ENCODE data around the gene COL9A2.

COL9A2 gene

DNA sequence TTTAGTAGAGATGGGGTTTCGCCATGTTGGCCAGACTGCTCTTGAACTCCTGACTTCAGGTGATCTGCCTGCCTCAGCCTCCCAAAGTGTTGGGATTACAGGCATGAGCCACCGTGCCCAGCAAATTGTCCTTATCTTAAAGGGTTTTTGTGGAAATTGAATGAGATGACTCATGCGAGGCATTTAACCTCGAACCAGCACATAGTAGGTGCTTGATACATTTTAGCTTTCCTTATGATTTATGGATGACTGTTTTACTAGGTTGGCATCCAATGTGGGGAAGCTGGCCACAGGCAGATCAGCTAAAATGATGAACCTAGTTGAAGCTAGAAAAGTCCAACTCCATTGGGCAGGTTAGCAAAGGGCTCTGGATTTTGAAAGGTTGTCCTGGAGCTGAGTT lies 1.4 kb upstream of the COL9A2 start:
- no peak for DNase-seq (ENCODE audit: low read depth)

DNA sequence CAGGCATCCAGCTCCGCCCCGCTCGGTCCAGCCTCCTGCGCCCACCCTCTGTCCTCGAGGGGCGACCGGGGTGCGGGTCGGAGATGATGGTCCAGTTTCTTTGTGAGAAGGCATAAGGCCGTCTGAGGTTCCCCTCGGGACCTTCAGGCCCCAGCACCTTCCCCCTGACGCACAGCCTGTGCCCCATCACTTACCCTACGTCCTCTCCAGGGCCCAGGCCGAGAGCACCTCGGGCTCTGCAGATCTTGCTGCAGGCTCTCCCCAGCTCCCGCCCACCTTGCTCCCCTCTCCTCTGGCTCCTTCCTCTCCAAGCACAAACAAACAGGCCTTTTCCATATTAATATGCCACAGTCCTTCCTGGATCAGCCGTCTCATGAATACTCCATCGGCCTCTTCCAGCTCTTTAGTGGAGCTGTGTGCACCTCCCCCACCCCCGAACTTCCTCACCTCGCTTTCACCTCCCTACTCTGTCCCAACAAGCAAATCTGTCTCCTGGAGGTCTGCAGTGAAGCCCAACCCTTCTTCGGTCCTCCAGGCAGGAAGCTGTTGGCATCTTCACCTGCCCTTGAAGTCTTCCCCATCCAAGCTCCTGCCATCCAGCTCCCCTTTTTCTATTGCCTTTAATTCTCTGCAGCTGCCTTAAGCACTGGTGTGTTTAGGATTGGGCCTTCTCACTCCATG lies 448 bp upstream of the COL9A2 start:
- DNase-seq (ENCODE audit: low read depth), result no peak

DNA sequence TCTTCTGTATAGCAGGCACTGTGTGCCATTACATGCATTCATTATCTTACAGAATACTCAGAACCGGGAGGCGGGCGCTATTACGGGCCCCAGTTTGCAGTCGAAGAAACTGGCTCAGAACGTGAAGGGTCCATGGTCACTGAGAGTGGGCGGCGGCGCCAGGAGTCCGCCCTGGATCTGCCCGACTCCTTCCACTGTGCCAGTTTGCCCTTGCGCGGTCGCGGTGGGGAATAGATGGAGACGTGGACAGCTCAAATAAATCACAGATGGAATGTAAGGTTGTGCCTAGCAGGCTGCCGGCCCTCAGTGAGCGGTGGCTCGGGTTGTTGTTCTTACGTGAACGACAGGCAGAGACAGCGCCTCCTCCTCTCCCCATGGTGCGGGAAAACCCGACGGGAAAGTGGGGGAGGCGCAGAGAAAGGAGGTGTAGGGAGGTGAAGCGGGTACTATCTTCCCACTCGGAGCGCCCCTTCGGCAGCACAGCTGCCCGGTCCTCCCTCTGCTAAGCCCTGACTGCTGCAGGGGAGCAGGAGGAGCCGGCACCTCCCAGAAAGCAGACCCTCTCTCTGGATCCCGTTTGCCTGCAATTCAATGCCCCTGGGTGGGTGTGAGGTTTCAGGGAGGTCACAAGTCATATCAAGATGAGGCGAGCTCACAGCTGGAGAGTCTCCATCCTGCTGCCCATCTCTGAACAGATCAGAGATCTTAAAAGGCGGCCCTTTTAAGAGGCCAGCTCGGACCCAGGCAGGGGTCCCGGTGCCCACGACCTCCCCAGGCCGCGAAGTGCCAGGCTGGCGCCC lies 1.1 kb downstream of the COL9A2 start:
- DNase-seq (ENCODE audit: low read depth), result no peak

DNA sequence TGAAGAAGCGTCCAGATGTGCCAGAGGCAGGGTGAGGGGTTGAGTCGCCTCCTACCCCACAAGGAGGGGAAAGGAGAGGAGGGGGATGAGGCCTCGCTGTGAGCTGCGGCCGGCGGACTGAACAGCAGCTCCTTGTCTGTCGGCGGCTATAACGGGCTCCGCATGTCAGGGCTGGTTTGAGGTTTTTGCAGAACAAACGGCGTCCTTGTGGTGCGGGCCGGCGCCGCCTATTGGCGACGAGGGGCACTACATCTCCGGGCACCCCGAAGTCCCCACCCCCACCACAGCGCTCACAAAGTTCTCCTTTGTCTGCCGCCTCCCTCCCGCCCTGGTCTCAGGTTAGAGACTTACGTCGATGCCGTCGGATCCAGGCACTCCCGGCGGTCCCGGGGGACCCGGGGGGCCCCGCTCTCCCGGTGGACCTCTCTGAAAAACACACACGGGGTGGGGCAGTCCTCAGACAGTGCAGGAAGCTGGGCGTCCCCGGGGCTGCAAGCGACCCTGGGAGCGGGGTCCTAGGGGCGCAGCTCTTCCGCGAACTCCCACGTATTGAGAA lies 1.8 kb downstream of the COL9A2 start:
- DNase-seq (ENCODE audit: low read depth), result no peak

DNA sequence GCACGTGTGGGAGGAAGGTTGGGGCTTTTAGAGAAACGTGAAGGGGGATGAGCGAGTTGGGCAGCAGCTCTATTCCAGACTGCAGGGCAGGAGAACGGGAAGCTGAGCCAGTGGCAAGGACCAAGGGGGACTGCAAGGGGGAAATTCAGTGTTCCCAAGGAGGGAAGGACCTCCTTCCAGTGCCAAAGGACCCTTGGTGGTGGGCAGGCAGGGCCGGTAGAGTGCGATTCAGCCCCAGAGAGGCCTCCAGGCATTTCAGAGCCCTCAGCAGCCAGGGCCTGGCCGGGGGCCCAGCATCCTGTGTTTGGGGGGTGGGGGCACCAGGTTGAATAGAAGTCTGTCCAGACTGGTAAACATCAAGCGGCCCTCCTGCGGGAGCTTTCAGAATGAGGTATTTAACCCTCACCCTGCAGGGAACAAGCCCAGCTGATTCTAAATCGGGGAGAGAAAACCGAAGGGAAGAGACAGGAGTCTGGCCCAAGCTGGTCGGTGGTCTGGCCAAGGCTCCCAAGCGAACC lies 2.3 kb downstream of the COL9A2 start:
- no peak for DNase-seq (ENCODE audit: low read depth)

DNA sequence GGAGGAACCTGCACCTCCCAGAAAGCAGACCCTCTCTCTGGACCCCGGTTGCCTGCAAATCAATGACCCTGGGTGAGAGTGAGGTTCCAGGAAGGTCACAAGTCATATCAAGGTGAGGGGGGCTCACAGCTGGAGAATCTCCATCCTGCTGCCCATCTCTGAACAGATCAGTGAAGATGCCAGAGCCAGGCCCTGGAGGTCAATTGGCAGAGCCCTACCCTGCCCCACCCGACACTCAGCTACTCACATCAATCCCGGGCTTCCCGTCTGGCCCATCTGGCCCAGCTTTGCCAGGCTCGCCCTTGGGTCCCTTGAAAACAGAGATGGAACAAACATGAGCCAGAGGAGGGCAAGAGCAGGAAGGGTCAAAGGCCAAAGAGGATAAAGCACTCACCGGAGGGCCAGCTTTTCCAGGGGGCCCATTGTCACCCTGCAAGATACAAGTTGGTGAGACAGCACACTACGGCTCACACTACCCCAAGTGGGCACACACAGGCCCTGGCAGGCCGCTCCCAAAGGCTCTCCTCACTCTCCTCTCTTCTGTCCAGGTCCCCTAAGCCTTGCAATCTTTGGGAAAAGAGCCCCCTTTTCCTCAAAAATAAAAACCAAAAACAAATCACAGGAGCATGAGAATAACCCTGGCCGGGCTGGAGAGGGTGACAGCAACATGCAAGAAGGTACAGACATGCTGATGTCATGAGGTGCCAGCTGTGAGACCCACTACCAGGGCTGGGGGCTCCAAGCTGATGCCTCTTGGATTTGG lies 2.9 kb downstream of the COL9A2 start:
- no peak for DNase-seq (ENCODE audit: low read depth)

DNA sequence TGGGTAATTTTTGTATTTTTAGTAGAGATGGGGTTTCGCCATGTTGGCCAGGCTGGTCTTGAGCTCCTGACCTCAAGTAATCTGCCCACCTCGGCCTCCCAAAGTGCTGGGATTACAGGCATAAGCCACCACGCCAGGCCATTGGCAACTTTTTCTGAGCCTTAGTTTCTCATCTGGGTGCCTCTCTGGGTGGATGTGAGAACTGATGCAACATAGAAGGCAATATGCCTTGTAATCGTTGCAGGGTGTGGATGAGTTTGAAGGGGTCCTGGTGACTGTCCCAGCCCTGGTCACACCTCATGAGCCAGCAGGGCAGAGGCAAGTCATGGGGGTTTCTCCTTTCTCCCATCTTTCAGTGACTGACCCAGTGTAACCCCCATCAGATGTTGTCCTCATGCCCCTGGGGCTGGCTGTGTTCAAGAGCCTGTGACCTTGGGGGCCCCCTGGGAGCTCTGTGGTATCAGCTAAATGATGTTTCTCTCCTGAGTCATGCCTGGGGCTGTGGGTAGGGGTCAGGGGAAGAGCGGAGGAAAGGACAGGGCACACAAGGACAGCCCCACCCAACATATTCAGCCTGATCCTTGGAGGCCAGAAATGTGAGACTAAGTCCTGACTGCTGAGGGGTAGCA lies 3.6 kb downstream of the COL9A2 start:
- peak; percentile 40 for DNase-seq (ENCODE audit: low read depth)

DNA sequence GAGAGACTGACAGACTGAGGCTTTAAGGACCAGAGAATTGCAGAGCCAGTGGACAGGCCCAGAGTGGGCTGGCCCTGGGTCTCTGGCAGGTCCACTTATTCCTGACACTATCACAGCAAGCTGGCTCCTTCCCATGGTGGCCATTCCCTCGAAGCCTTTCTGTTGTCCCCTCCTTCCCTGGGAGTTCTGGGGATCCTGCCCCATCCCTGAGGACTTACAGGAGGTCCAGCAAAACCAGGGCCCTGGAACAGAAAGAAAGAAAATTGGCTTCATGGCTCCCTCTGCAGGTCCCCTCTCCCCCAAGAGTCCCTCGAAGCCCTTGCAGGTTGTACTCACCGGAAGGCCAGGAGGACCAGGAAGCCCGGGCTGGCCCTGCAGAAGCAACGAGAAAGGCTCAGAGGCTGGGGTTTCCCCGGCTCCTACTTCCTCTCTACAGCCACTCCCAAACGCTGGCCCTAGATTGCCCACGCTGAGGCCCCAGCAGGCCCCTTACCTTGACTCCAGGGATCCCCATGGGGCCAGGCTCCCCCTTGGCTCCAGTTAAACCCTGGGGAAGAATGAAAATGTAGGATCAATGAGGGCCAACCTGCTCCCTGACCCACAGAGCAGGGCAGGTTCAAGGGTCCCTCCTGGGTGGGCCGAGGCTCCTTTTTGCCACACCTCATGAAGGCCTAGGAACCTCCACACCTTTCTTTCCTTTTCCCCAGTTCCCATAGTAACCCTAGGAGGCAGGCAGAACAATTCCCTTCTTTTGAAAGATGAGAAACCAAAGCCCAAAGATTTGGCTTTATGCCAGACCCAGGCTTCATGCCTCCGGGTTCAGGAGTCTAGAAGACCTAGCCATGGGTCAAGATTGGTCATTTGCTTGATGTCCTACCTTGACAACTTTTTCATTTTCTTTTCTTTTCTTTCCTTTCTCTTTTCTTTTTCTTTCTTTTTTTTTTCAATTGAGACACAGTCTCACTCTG lies 4.6 kb downstream of the COL9A2 start:
- no peak for DNase-seq (ENCODE audit: low read depth)

DNA sequence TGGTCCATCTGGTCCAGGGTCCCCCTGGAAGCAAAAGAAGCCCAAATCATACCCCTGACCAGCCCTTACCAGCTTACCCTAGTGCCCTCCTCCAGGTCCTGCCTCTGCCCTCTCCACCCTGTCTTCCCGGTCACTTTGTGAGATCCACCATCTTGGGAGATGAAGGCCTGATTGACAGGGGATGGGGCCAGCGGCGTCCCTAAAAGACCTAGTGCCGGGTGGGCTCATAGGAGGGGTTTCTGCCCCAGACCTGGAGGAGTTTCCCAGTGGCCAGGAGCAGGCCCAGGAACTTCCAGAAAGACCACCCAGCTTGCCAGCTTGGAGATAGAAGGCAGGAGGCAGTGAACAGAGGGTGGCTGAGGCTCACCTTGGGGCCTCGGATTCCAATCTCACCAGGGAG lies 5.4 kb downstream of the COL9A2 start:
- no peak for DNase-seq (ENCODE audit: low read depth)

DNA sequence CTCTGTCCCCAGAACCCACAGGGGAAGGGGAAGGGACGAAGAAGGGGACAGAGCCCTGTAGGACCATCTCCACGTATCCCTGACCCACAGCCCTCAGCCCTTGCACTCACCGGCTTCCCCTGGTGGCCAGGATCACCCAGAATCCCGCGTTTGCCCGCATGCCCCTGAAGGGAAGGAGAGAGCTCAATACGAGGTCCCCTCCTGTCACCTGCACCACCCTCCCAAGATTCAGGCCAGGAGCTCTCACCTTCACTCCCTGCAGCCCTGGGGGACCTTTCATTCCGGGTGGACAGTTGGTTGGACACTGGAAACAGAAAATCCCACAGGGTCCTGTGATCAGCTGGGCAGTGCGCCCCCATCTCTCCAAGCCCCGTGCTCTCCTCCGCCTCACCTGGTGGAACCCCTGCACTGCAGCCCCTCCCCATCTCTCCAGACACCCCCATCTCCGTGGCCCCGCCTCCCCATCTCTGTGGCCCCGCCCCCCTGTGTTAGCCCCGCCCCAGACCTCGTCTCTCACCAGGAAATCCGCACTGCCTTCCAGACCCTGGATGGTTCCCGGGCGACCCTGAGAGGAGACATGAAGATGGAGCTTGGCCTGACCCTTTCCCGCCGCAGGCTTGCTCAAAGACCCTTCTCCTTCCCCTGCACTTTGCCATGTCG lies 6.0 kb downstream of the COL9A2 start:
- no peak for DNase-seq (ENCODE audit: low read depth)

DNA sequence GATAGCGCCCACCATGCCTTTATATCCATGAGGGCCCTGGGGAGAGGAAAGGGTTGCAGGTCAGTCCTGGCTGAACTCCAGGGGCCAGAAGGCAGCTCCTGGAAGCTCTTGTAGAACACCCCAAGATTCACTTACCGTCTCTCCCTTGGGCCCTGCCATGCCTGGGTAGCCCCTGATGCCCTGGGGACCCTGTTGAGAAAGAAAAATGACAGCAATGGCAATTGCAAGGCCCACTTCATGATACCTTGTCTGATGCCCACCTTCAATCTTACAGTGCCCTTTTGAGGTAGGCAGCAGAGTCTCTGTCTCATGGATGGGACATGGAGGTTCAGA lies 7.0 kb downstream of the COL9A2 start:
- no peak for DNase-seq (ENCODE audit: low read depth)

DNA sequence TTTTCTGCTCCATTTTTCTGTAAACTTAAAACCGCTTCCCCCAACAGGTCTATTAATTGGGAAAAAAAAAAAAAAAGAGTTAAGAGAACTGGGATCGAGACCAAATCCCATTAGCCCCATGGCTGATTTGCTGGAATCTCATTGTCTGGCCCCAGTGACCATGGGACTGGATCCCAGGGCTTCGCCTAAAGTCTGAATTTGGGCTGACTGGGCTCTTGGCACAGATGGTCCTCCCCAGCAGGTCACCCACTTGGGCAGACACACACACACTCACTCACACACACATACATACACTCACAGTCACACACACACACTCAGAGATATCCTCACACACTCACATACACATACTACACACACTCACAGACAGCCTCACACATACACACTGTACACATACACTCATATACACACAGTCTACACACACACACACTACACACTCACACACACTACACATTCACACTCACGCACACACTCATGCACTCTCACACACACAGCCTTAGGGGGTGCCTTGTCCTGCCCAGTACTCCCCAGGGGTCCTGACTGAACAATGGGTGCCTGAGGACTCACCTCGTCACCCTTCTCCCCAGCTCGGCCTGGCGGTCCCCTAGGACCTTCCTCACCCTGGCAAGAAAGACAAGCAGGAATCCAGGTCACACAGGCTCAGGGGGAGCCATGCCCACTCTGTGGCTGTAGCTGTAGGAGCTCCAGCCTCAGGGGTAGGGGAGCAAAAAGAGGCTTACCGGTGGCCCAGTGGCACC lies 7.5 kb downstream of the COL9A2 start:
- DNase-seq (ENCODE audit: low read depth), result no peak

DNA sequence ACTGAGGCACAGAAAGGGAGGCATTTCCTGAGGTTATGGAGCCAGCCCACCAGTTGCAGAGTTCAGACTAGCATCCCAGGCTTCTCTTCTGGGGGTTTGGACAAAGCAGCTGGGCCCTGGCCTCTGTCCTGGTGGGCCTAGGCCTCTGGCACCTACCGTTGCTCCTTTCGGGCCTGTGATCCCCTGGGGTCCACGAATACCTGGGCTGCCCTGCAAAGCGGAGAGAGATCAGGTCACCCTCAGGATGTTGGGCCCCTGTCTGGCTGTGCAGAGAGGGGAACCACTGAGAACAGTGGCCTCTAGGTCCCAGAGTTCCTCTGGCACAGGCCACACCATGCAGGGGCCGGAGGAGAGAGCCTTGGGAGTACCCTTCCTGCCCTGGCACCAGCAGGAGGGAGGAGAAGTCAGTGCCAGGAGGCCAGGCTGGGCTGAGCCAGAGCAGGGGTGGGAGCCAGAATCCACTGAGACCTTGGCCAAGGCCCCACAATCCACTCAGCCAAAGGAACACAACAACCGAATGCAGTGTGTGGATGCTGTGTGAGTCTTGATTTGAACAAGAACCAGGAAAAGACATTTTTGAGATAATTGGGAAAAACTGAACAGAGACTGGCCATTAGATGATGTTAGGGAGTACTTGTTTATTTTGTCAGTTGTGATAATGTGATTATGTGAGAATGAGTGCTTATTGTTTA lies 8.9 kb downstream of the COL9A2 start:
- DNase-seq (ENCODE audit: low read depth), result no peak

DNA sequence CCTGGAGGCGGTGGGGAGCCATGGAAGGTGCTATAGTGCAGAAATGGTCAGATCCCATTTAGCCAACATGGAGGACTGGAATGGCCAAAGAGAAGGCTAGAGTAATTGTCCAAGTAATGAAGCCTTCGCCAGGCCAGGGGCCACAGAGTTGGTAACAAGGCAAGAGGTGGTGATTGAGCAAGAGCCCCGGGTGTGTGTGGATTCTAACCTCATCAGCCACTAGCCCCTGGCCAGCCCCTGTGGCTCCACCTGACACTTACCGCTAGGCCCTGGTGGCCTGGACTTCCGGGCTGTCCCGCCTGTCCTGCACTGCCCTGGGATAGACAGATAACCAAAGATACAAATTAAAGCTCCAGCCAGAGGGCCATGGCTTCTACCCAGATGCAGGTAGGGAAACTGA lies 9.9 kb downstream of the COL9A2 start:
- no peak for DNase-seq (ENCODE audit: low read depth)

DNA sequence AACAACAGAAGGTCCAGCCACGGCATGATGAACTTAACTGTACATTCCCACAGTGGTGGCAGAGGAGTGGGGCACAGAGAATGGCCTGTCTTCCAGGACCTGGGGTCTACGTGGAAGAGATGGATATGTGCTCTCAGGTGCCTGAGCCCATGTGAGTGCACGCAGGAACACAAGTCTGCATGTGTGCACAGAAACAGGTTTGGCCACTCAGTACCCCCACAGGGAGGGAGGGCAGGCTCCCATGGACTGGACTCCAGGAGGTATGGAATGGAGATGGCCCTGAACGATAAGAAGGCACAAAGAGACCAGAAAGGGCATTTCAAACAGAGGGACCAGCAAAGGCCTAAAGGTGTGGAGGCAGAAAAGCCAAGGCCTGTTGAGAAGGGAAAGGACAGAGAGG lies 10.8 kb downstream of the COL9A2 start:
- no peak for DNase-seq (ENCODE audit: low read depth)

DNA sequence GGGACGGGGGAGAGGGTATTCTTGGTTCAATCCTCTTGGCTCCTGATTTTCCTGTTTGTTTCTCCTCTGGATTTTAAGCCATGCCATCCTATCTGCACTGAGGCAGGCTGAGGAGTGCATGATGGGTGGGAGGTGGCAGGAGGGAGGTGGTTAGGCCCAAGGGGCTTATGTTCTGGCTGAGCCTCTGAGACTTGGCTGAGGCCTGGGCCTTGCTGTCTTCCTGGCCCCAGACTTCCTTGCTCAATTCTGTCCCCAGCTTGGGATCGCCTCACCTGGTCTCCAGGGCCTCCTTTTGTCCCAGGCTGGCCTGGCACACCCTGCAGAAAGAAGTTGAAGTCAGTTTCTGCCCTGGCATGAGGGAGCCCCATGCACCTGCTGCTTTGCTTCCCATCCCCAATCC lies 11.2 kb downstream of the COL9A2 start:
- no peak for DNase-seq (ENCODE audit: low read depth)

DNA sequence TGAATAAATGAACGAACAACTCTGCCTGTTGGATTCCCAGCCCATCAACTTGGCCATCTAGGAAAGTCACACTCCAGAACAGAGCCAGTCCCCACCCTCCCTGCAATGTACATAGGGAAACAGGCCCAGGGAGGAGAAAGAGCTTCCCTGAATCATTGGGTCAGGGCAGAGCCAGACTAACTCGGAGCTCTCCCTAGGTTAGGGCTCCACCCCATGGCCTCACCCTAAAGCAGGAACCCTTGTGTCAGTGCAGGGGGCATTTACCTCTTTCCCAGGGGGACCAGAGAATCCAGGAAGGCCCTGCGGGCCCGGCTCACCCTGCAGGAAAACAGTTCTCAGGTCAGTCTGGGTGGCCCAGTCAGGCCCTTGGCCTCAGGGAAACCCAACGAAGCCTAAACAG lies 11.6 kb downstream of the COL9A2 start:
- DNase-seq (ENCODE audit: low read depth), result no peak

DNA sequence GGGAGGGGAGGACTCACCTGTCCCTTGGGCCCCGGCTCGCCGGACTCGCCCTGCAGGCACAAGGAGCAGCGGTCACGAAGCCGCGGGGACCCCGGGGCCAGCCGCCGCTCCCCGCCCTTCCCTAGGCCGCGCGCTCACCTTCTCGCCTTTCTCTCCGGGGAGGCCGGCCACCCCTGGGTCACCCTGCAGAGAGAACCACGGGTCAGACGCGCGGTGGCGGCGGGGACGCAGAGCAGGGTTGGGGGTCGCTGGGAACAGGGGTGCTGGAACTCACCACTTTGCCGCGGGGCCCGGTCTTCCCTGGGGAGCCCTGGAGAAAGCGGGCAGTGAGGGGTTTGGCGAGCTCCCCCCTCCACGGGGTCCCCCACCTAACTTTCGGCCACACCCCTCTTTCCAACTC lies 13.3 kb downstream of the COL9A2 start:
- DNase-seq (ENCODE audit: low read depth), result no peak

Data from HS-27A (cell line).